Measurements from ENCODE around the gene SERINC4.

The SERINC4 gene

DNA sequence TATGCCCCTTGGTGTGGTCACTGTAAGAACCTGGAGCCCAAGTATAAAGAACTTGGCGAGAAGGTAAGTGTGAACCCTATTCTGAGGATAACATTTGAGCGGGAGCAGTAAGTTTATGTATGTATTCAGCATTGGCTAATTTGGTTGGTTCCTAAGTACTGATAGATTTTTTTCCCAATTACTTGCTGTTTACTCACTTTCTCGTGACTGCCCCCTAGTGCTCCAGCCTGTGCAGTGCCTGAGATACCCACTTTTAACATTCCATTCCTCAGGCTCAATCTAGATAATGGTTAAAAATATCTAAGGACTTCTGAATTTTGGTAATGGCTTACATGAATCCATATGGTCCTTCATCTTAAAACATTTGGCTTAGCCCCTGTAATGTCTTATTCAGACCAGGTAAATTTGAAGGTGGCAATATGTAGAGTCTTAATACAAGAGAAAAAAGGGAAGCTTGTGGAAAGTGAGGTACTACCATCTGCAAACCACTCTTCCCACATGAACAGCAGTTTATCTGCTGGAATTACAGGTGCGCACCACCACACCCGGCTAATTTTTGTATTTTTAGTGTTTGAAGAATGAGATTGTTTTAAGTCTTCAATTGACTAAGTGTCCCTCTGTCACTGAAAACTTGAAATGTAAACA, 30.3 kb downstream of the SERINC4 start:
- no peak for DNase-seq (ENCODE audit: low read depth)
- TF ChIP-seq, protein P1, sequence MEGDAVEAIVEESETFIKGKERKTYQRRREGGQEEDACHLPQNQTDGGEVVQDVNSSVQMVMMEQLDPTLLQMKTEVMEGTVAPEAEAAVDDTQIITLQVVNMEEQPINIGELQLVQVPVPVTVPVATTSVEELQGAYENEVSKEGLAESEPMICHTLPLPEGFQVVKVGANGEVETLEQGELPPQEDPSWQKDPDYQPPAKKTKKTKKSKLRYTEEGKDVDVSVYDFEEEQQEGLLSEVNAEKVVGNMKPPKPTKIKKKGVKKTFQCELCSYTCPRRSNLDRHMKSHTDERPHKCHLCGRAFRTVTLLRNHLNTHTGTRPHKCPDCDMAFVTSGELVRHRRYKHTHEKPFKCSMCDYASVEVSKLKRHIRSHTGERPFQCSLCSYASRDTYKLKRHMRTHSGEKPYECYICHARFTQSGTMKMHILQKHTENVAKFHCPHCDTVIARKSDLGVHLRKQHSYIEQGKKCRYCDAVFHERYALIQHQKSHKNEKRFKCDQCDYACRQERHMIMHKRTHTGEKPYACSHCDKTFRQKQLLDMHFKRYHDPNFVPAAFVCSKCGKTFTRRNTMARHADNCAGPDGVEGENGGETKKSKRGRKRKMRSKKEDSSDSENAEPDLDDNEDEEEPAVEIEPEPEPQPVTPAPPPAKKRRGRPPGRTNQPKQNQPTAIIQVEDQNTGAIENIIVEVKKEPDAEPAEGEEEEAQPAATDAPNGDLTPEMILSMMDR (conservative IDR thresholded peaks at IDR 0.05; ENCODE audit: low read depth, low read length), result peak; percentile 97

GRCh38 chr15:43763819-43764446, 36.1 kb downstream of the SERINC4 start:
- TF ChIP-seq, protein P1 (conservative IDR thresholded peaks at IDR 0.05; ENCODE audit: low read depth, low read length), result no peak
- H3K4me3 ChIP-seq (ENCODE audit: low read length), result no peak overlapping the region
- DNase-seq (ENCODE audit: low read depth), result no peak

More for the DNA sequence above, 30.3 kb downstream of the SERINC4 start:
- no peak overlapping the region for H3K4me3 ChIP-seq (ENCODE audit: low read length)

- H3K4me3 ChIP-seq (ENCODE audit: low read length), result no peak overlapping the region
- TF ChIP-seq, protein P1 (conservative IDR thresholded peaks at IDR 0.05; ENCODE audit: low read depth, low read length), result no peak
- DNase-seq (ENCODE audit: low read depth), result no peak
Measured at GRCh38 chr15:43762824-43763223, 37.2 kb downstream of the SERINC4 start.

DNA sequence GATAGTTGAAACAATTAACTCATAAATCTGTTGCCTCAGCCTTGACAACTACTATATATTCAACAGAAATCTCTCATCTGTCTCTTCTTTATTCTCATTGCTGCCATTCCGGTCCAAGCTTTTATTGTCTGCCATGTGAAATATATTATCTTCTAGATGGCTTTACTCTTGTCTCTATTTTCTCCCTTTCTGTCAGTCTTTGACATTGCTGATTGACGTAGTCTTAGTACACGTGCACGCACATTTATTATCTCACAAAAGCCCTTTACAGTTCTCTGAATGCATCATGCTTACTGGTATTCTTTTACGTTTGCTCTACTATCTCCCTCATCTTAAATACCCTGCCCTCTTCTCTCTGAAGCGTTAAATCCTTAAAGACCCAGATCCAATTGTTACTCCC, 48.1 kb downstream of the SERINC4 start:
- no peak overlapping the region for H3K4me3 ChIP-seq (ENCODE audit: low read length)
- TF ChIP-seq, protein P1 (conservative IDR thresholded peaks at IDR 0.05; ENCODE audit: low read depth, low read length), result no peak
- DNase-seq (ENCODE audit: low read depth), result no peak

- H3K4me3 ChIP-seq (ENCODE audit: low read length), result no peak overlapping the region
- TF ChIP-seq, protein P1 (conservative IDR thresholded peaks at IDR 0.05; ENCODE audit: low read depth, low read length), result no peak
- no peak for DNase-seq (ENCODE audit: low read depth)
Measured at GRCh38 chr15:43749690-43750345, 50.2 kb downstream of the SERINC4 start.

- DNase-seq (ENCODE audit: low read depth), result no peak
- TF ChIP-seq, protein P1 (conservative IDR thresholded peaks at IDR 0.05; ENCODE audit: low read depth, low read length), result no peak
- H3K4me3 ChIP-seq (ENCODE audit: low read length), result no peak overlapping the region
Measured at GRCh38 chr15:43748376-43748775, 51.6 kb downstream of the SERINC4 start.

- peak overlapping the region; percentile 74 for H3K4me3 ChIP-seq (ENCODE audit: low read length)
- peak; percentile 6 for DNase-seq (ENCODE audit: low read depth)
Measured at GRCh38 chr15:43746903-43747309, 53.1 kb downstream of the SERINC4 start.

- DNase-seq (ENCODE audit: low read depth), result peak; percentile 70
- H3K4me3 ChIP-seq (ENCODE audit: low read length), result peak within 1 kb of the TSS; percentile 74
Measured at GRCh38 chr15:43746245-43746902, 53.6 kb downstream of the SERINC4 start, which contains the start of gene PDIA3. PDIA3 (plus strand) TSS chr15:43746438; CDS start chr15:43746540, 102 bp downstream.
